Measurements from ENCODE around the gene TRAPPC10.

GRCh38 chr21:44086636-44087425, 74.7 kb downstream of the TRAPPC10 start:
- TF ChIP-seq EZH2 (IDR thresholded peaks at IDR 0.05; ENCODE audit: insufficient read depth, poor library complexity, severe bottlenecking) (no peak), EZH2phosphoT487 (IDR thresholded peaks at IDR 0.05; ENCODE audit: insufficient read depth, low read depth) (no peak)

Measured in GM23248 (cell line).